Measurements from ENCODE around the gene MAPK11.

GRCh38 chr22:50293441-50294318 is 23.5 kb upstream of the MAPK11 start:
- TF ChIP-seq CTCF (conservative IDR thresholded peaks at IDR 0.05; ENCODE audit: low read depth, low read length) (no peak), EZH2 (IDR thresholded peaks at IDR 0.05; ENCODE audit: low read length, unreplicated experiment) (no peak)
